ENCODE data around the gene C1orf232.

- TF ChIP-seq CTCF (IDR thresholded peaks at IDR 0.05) (no peak), POLR2A (IDR thresholded peaks at IDR 0.05) (no peak), EP300 (IDR thresholded peaks at IDR 0.05) (no peak), POLR2AphosphoS5 (IDR thresholded peaks at IDR 0.05) (no peak)
Measured at GRCh38 chr1:26184086-26184485, 15.3 kb upstream of the C1orf232 start.
